ENCODE results near the gene MED8. TPM values are rescaled to one million over a fixed set of nuclear protein-coding genes. Genes with fewer than 3 reads are reported as not detected.
A peak's percentile ranks its signal among the peaks of the same experiment; 100 is the strongest.

Gene MED8
- total RNA-seq, 1 experiment from 2014 or later, result 36.0 TPM

DNA sequence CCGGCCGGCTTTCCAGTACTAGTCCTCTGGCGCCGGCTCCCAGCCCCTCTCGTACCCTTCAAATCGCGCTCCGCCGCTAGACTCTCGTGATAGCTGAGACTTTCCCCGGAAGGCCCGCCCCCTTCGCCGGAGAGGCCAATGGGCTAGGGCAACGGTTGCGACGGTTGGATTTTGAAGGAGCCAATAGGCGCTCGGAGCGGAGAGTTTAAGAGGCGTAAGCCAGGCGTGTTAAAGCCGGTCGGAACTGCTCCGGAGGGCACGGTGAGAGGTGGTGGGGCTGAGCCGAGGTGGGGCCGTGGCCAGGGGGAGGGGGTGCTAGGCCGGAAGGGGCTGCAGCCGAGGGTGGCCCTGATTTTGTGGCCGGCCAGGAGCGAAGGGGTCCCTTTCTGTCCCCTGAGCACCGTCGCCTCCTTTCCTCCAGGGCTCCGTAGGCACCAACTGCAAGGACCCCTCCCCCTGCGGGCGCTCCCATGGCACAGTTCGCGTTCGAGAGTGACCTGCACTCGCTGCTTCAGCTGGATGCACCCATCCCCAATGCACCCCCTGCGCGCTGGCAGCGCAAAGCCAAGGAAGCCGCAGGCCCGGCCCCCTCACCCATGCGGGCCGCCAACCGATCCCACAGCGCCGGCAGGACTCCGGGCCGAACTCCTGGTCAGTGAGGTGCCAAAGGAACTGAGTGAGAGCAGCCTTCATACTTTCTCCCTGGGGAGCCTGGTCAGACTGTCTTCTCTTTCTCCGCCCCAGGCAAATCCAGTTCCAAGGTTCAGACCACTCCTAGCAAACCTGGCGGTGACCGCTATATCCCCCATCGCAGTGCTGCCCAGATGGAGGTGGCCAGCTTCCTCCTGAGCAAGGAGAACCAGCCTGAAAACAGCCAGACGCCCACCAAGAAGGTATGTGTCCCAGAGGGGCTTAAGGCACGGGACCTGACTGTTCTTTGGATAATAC, 30.6 kb downstream of the MED8 start, which contains the start of gene CDC20:
Gene CDC20 (plus strand): TSS at position 236 of the 948 bp plus-strand sequence. CDS start 235 bp downstream, at position 471.
- peak; percentile 96 for DNase-seq (ENCODE audit: low read depth, low spot score)
- Histone ChIP-seq H2AFZ (ENCODE audit: low read depth, low read length, poor library complexity, severe bottlenecking) (no peak within 1 kb of the TSS), H4K20me1 (ENCODE audit: insufficient read depth) (peaks cover 3% of the 10 kb centered on the region; the same call in 1 of the 2 replicates), H3K27ac (ENCODE audit: low read depth, low read length) (peak within 1 kb of the TSS; percentile 80), H3K27me3 (ENCODE audit: insufficient read depth, low read length) (no peaks in the 10 kb centered on the region), H3K9me3 (ENCODE audit: control insufficient read depth in 1 of 2, insufficient read depth in 1 of 2, low read depth in 1 of 2, low read length in 2 of 2) (no peaks in the 10 kb centered on the region), H3K36me3 (ENCODE audit: control insufficient read depth in 1 of 2, insufficient read depth in 2 of 2, low read length in 2 of 2) (peaks cover 23 to 45% of the 10 kb centered on the region in 2 experiments), H3K4me2 (ENCODE audit: low read length) (peak within 1 kb of the TSS; percentile 83), H3K79me2 (ENCODE audit: insufficient read depth, low read length) (peaks cover 36% of the 10 kb centered on the region), H3K4me3 (replicated peaks in 1 of 2; ENCODE audit: low read depth in 1 of 2, low read length in 2 of 2) (peak within 1 kb of the TSS; percentile 76 to 91), H3K9ac (ENCODE audit: low read length) (peak within 1 kb of the TSS; percentile 94), H3K9me2 (ENCODE audit: insufficient read depth) (no peaks in the 10 kb centered on the region), H3K4me1 (ENCODE audit: control insufficient read depth in 1 of 2, insufficient read depth in 2 of 2, low read length in 2 of 2) (peaks cover 13 to 53% of the 10 kb centered on the region in 2 experiments)
- POLR2A ChIA-PET, result interaction anchor here (0.6 to 2.1 kb wide), 16 partner anchors 9 to 571 kb away, joined by 3 to 26 read pairs (median 5); partner anchors contain the start of genes C1orf210 and ELOVL1
- RAD21 ChIA-PET (ENCODE audit: low non-redundant PET in 1 of 2, low total read pairs in 2 of 2, uncharacterized antibody in 2 of 2, unreplicated experiment in 2 of 2), result interaction anchor here in 1 of 2 experiments (0.8 to 1.1 kb wide), 2 partner anchors 55 to 74 kb away, joined by 4 read pairs; partner anchors contain the start of gene C1orf210
- BruUV-seq (replicated peaks), result TSS peak; percentile 74
- intact Hi-C loops (cut with micrococcal nuclease), result loop anchor here (1.0 kb wide), 1 partner anchor 121 kb away; no protein-coding TSS in a partner anchor
- CTCF ChIA-PET, result interaction anchor here (0.6 to 2.6 kb wide), 10 partner anchors 9 to 132 kb away, joined by 3 to 15 read pairs (median 6); partner anchors contain the start of gene C1orf210
- peak; percentile 92 for ATAC-seq
- TF ChIP-seq POLR2AphosphoS5 (IDR thresholded peaks at IDR 0.05; ENCODE audit: low read depth, low read length) (peak; percentile 80), EZH2phosphoT487 (IDR thresholded peaks at IDR 0.05; ENCODE audit: borderline replicate concordance) (no peak), SP1 (IDR thresholded peaks at IDR 0.05; ENCODE audit: low read depth) (no peak), FOSL1 (IDR thresholded peaks at IDR 0.05; ENCODE audit: low read depth) (no peak), CEBPB (IDR thresholded peaks at IDR 0.05; ENCODE audit: low read depth) (no peak), ZNF274 (IDR thresholded peaks at IDR 0.05; ENCODE audit: low read depth, low read length) (no peak), YY1 (IDR thresholded peaks at IDR 0.05; ENCODE audit: extremely low read depth, insufficient replicate concordance, low read depth, low read length) (peak; percentile 34), POLR2A (IDR thresholded peaks at IDR 0.05; ENCODE audit: borderline replicate concordance, extremely low read depth, insufficient read depth, insufficient read length) (peak; percentile 76), SIN3A (IDR thresholded peaks at IDR 0.05; ENCODE audit: low read depth) (no peak), RAD21 (IDR thresholded peaks at IDR 0.05; ENCODE audit: low read depth) (no peak), ELF1 (IDR thresholded peaks at IDR 0.05; ENCODE audit: borderline replicate concordance, low read depth) (no peak), TCF7L2 (IDR thresholded peaks at IDR 0.05; ENCODE audit: borderline replicate concordance, extremely low read depth, insufficient read depth, insufficient read length) (no peak), EZH2 (IDR thresholded peaks at IDR 0.05) (no peak), ZFX (IDR thresholded peaks at IDR 0.05) (no peak; the same call in 1 of the 2 replicates), EGR1 (IDR thresholded peaks at IDR 0.05; ENCODE audit: low read depth) (no peak)
- TF ChIP-seq, protein P1, sequence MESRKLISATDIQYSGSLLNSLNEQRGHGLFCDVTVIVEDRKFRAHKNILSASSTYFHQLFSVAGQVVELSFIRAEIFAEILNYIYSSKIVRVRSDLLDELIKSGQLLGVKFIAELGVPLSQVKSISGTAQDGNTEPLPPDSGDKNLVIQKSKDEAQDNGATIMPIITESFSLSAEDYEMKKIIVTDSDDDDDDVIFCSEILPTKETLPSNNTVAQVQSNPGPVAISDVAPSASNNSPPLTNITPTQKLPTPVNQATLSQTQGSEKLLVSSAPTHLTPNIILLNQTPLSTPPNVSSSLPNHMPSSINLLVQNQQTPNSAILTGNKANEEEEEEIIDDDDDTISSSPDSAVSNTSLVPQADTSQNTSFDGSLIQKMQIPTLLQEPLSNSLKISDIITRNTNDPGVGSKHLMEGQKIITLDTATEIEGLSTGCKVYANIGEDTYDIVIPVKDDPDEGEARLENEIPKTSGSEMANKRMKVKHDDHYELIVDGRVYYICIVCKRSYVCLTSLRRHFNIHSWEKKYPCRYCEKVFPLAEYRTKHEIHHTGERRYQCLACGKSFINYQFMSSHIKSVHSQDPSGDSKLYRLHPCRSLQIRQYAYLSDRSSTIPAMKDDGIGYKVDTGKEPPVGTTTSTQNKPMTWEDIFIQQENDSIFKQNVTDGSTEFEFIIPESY (IDR thresholded peaks at IDR 0.05; ENCODE audit: extremely low read depth, insufficient replicate concordance, low read length), result peak; percentile 97
- TF ChIP-seq, protein P2, sequence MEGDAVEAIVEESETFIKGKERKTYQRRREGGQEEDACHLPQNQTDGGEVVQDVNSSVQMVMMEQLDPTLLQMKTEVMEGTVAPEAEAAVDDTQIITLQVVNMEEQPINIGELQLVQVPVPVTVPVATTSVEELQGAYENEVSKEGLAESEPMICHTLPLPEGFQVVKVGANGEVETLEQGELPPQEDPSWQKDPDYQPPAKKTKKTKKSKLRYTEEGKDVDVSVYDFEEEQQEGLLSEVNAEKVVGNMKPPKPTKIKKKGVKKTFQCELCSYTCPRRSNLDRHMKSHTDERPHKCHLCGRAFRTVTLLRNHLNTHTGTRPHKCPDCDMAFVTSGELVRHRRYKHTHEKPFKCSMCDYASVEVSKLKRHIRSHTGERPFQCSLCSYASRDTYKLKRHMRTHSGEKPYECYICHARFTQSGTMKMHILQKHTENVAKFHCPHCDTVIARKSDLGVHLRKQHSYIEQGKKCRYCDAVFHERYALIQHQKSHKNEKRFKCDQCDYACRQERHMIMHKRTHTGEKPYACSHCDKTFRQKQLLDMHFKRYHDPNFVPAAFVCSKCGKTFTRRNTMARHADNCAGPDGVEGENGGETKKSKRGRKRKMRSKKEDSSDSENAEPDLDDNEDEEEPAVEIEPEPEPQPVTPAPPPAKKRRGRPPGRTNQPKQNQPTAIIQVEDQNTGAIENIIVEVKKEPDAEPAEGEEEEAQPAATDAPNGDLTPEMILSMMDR (IDR thresholded peaks at IDR 0.05 in 2 of 3, conservative IDR thresholded peaks at IDR 0.05 in 1 of 3; ENCODE audit: borderline replicate concordance in 1 of 3, insufficient read depth in 1 of 3, low read depth in 2 of 3, low read length in 2 of 3), result no peak
- TF ChIP-seq, protein P3, sequence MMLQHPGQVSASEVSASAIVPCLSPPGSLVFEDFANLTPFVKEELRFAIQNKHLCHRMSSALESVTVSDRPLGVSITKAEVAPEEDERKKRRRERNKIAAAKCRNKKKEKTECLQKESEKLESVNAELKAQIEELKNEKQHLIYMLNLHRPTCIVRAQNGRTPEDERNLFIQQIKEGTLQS (IDR thresholded peaks at IDR 0.05), result no peak

Data from HCT116 (cell line).